Measurements from ENCODE around the gene JADE2. TPM values are rescaled to one million over a fixed set of nuclear protein-coding genes. Genes with fewer than 3 reads are reported as not detected.
"Not testable (repeated sequence)": the region's sequence is repeated elsewhere in the genome, so short reads cannot be mapped to it uniquely, and the experiment has no call there.

JADE2 gene
- total RNA-seq, 2 donors from 2014 or later: 37.5 to 47.6 TPM

GRCh38 chr5:134490925-134491271 lies 34.6 kb upstream of the JADE2 start:
- no peak for DNase-seq (ENCODE audit: low spot score)
- H3K27me3 ChIP-seq: no peaks in the 10 kb centered on the region

GRCh38 chr5:134491841-134492442 lies 33.5 kb upstream of the JADE2 start:
- Histone ChIP-seq H3K4me3 (no peak overlapping the region), H3K36me3 (no peaks in the 10 kb centered on the region), H3K27me3 (no peaks in the 10 kb centered on the region), H3K9me3 (no peaks in the 10 kb centered on the region), H3K4me1 (no peaks in the 10 kb centered on the region), H3K27ac (no peak overlapping the region)
- TF ChIP-seq CTCF (IDR thresholded peaks at IDR 0.05): no peak
- no peak for DNase-seq (ENCODE audit: low spot score)

More at GRCh38 chr5:134490925-134491271, 34.6 kb upstream of the JADE2 start:
- Histone ChIP-seq H3K4me3 (no peak overlapping the region), H3K9me3 (no peaks in the 10 kb centered on the region), H3K4me1 (no peaks in the 10 kb centered on the region), H3K27ac (no peak overlapping the region), H3K36me3 (no peaks in the 10 kb centered on the region)
- TF ChIP-seq CTCF (IDR thresholded peaks at IDR 0.05): no peak

DNA sequence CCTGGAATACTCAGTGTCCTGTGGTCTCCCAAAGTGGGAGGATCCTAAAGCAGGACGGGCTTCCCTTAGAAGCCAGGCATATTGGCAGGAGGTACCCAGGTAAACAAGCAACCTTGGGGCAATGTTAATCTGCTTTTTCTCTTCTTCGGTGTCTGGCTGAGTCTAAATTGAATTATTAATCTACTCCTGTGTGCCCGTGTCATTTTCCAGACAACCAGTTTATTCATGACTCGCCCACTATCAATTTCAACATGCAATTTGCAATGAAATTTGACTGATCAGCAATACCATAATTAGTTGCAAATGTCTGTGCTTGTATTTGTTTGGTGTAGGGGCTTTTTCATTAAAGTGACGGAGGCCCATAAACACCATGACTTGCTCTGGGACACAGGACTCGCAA lies 32.9 kb upstream of the JADE2 start:
- Histone ChIP-seq H3K36me3 (no peaks in the 10 kb centered on the region), H3K9me3 (no peaks in the 10 kb centered on the region), H3K27ac (no peak overlapping the region), H3K27me3 (no peaks in the 10 kb centered on the region), H3K4me3 (no peak overlapping the region), H3K4me1 (no peaks in the 10 kb centered on the region)
- no peak for DNase-seq (ENCODE audit: low spot score)
- TF ChIP-seq CTCF (IDR thresholded peaks at IDR 0.05): no peak

GRCh38 chr5:134493461-134494055 lies 31.9 kb upstream of the JADE2 start:
- no peak for DNase-seq (ENCODE audit: low spot score)
- Histone ChIP-seq H3K27me3 (no peaks in the 10 kb centered on the region), H3K4me3 (no peak overlapping the region), H3K9me3 (no peaks in the 10 kb centered on the region), H3K36me3 (no peaks in the 10 kb centered on the region), H3K27ac (no peak overlapping the region), H3K4me1 (no peaks in the 10 kb centered on the region)
- no peak for TF ChIP-seq CTCF (IDR thresholded peaks at IDR 0.05)

- H3K36me3 ChIP-seq: no peaks in the 10 kb centered on the region
- no peak for TF ChIP-seq CTCF (IDR thresholded peaks at IDR 0.05)
- H3K4me1 ChIP-seq: no peaks in the 10 kb centered on the region
- H3K4me3 ChIP-seq: no peak overlapping the region
- H3K9me3 ChIP-seq: no peaks in the 10 kb centered on the region
- H3K27me3 ChIP-seq: no peaks in the 10 kb centered on the region
- no peak for DNase-seq (ENCODE audit: low spot score)
- no peak overlapping the region for H3K27ac ChIP-seq
Measured at GRCh38 chr5:134494780-134495179, 30.7 kb upstream of the JADE2 start.

- H3K4me1 ChIP-seq: peaks cover 0 to 20% of the 10 kb centered on the region in 2 donors
- not testable (repeated sequence) for H3K27me3 ChIP-seq
Measured at GRCh38 chr5:134499905-134500304, 25.6 kb upstream of the JADE2 start.

More at GRCh38 chr5:134499905-134500304, 25.6 kb upstream of the JADE2 start:
- H3K36me3 ChIP-seq; H3K4me3 ChIP-seq; H3K9me3 ChIP-seq; H3K27ac ChIP-seq; DNase-seq (ENCODE audit: low spot score): not testable (repeated sequence)
